HG03521 (cell line): Measurements from ENCODE around the gene ATG10.
A peak's percentile ranks its signal among the peaks of the same experiment; 100 is the strongest.

ENCODE experiments used
- ATAC-seq: cut with Tn5 transposase; IDR thresholded peaks from one replicate; pipeline ENCODE4 v1.9.1; 2021; ENCODE audit warnings: mild to moderate bottlenecking, moderate library complexity; ENCODE audit not compliant: unreplicated experiment

Gene ATG10

DNA sequence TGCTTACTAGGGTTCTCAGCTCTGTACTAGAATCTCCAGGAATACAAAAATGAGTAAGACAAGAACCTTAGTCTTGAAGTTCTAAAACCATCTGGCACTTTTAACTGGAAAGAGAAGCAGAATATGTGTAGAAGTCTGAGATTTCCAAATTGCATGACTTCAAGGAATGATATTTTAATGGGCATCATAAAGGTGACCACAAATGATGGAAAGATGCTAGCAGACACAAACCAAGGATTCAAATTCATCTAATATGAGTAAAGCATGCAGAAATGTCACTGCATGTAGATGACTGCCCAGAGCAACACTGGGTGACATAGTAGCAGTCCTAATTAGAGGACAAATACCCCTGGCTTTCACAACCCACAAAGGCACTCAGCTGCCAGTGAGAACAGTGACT is 189.1 kb downstream of the ATG10 start:
- ATAC-seq: no peak

DNA sequence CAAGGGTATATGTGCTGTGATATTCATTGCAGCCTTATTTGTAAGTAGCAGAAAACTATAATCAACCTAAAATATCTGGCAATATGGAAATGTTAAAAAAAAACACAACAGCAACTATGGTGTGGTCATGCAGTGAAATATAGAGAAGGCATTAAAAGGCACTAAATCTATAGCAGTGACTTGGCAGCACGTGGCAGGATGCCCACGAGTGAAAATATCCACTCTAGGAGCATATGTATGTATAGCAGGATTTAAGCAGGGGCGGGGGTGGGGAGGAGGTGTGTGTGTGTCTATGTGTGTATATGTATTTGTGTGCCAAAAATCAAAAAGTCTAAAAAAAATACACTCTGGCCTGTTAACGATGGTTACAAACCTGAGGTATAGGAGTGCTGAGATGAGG is 190.8 kb downstream of the ATG10 start:
- ATAC-seq: no peak

DNA sequence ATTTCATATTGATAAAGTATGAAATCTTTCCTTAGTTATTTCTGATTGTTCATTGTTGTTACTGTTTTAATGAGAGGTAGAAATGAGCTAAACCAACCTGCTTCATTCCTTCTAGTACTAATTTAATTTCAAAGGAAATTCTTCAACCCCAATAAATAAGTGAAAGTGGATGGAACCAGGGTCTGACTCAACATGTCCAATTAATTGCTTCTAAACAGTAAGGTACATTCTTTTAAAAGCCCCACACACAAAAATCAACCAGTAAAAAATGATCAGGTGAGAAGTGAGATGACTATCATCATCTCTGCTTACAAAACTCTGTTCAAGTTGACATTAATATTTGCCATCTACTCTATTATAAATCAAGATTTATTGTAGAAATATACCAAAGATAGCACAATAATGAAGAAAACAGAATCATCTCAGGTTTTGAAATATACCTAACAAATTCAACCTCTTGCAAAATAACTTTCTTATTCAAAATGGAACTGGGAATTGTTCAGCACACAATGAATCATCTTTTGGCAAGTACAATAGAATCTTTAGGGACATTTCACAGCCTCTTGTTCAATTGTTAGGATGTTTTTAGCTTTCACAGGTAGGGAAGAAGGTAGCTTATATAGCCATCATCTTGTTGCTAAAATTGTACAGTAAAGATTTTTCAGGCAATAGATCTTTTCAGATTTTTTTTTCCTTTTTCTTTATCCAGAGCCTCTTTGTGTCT is 191.8 kb downstream of the ATG10 start:
- no peak for ATAC-seq

DNA sequence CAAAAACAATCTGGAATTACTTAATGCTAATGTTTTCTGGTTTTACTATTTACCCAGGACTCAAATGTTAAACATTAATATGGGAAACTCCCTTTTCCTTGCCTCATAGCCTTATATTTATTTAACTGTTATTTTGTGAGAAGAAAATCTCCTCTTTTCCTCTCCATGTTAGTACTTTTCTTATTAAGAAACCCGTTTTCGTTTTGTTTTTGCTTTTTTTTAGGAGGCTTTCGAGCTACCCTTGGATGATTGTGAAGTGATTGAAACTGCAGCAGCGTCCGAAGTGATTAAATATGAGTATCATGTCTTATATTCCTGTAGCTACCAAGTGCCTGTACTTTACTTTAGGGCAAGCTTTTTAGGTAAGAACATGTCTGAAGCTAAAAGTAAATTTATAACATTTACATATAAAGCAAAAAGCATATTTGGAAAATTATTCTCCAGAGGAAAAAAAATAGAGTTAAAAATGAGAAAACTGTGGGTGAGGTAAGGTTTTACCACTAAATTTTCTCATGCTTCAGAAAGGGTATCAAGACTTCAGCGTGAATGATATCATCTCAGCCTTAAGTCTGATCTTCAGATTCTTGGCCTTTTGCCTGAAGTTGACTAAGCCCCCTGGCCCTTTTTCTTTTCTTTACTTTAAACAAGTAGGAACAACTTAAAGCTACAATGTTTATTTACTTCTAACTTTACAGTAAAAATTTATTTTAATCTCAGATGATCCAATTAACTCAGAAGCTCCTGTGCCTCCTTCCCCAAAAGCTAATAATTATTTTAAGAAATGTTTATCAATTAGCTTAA is 192.6 kb downstream of the ATG10 start:
- ATAC-seq: no peak

DNA sequence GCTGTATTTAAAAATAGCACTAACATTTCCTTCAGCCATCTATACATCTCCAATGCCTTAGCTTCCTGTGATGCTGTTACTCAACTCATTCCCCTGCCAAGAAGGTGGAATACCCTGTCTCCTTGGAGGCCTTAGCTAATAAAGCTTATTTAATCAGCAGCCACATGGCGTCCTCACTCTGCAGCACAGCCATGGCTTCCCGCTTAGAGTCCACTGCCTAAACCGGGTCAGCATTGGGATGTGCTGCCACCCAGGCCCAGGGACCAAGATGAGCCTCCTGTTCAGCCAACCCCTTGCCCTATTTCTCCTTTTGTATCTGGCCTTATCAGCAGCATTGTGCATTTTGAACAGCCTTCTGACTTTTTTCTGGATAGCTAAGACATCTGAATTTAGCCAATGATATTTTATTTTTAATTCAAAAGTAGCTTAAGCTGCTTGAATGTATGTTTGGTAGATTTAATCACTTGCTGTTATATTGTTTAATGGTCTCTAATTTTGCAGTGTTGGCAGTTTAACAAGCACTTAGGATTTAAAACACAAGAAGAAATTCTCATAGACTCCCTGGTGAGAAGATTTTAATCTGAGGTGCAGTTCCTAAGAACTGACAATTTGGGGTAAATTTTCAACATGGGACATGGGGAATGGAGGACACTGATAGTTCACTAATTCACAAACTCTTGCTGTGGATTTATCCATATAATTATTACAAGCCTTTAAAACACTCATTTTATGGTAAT is 193.3 kb downstream of the ATG10 start:
- no peak for ATAC-seq

DNA sequence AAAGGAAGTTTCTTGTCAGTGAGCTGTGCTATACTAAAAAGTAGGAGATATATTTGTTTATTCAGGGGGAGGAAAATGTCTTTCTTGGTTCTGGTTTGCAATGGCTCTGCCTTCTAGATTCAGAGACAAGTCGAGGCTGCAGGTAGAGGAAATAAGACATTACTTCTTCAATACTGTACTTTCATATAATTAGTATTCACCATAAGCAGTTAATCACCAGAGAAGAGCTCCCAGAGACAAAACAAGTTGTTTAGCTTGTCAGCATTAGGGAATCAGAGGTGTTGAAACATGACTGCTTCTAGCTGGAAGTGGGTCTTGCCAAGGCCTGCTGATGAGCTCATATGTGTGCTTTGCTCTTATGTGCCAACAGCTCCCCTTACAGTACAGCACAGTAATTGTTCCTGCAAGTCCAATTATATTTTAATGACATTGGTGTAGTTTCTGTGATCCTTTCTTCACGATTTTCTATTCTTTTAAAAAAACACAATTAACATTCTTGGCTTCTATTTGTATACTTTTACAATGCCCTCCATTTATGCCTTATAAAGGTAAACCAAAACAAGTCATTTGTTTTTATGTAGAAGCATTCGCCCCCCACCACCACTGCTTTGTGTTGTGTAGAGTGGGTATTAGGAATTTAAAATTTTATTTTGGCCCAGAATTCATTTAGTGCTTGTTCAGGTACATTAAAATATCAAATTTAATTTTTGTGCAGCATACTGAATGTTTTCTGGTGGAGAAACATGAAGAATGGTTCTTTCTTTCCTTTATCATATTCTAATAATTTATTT is 194.1 kb downstream of the ATG10 start:
- ATAC-seq: peak; percentile 92

DNA sequence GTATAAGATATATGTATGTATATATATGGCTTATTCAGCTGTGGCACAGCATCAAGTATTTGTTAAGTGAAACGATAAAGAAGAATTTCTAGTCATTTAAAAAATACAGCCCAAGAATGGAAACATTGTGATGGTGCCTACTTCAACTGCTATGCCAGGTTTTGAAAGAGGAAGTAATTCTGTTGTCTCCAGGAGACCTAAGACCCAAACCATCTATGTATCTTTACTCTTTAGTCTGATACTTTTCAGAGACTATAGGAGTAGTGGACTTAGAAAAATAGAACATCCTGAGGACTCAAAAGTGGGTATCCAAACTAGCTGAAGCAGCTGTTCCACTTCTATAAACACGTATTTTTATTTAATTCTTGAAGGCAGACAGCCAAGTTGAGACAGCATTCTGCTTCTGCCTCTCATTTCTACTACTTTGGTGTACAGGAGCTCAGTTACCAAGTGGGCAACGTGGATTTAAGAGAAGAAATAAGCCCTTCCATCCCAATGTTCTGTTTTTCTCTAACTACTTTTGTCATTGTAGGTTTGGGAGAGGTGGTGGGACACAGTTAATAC is 195.6 kb downstream of the ATG10 start:
- no peak for ATAC-seq

DNA sequence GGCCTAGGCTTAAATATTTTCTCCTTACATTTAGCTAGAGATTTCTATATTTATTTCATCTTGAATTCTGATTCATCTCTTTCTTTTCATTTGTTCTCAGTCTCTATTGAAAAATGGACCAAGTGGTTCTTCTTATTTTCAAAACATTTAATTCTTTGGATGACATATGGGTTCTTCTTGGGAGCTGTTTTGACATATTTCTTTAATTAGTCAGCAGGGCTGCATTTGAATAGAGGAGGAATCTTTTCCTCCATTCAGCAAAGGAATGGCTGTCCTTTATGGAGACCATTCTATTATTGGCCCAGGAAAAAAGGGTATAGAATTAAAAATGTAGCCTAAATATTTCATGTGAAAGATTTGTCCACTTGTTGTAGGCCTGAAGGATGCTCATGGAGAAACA is 196.5 kb downstream of the ATG10 start:
- no peak for ATAC-seq

DNA sequence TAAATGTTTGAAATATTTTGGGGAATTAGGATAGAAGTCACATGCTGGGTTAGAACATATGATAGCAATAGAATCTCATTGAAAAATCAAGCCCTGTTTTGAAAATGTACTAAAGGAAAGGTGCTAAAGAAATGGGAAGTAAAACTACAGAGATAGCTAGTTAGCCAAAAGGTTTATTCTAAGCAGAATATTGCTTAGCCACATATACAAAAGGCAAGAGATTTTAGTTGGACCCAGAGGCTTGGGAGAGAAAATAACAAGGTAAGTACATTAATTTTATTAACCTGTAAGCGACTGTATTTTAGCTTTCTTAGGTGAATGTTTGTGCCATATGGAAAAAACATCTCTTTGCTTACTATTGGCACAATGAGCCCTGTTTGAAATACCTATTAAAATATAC is 198.1 kb downstream of the ATG10 start:
- ATAC-seq: no peak

DNA sequence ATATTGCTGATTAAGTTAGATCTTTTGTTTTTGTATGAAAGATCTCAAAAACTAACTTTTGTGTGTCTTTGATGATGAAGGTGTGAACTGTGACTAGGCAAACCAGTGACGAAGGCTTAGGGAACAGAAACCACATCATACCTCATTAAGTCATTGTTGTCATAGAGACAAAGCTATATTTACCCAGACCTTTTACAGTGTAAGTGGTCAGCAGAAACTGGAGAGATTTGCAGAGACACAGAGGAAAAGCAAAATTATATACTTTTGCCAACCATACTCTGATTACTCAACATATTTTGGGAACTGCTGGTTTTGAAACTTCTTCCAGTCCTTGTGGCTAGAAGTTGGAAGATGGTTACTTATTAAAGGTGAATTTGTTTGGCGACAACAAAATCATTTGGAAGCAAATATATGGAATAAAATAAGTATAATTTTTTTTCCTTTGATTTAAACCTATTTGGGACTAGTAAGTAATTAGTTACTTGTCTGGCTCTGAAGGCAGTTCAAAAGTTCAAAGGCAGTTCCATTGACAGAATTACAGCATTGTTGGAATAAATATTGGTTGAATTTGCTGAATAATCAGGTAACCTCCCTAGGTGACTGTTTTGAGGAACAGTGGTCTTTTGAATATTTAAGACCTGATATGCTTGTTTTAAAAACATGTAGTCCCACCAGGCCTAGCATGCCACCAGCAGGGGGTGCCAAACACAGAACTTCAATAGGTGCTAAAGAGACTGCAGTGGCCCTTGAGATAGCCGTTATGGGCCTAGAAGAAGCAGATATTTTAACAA is 202.5 kb downstream of the ATG10 start:
- ATAC-seq: peak; percentile 98

DNA sequence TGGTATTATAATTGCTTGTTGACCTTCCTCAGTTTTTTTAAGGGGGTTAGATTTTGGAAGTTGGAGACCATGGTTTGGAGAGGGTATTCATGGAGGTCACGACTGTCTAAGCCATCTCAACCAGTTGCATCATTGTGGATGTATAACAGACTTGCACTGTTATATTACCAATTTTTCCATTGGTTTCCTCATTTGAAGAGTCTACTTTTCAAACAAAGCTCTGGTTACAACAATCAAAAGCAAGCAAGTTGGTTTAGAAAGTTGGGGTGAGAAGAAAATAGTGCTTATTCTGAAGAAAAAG is 203.0 kb downstream of the ATG10 start:
- ATAC-seq: no peak

DNA sequence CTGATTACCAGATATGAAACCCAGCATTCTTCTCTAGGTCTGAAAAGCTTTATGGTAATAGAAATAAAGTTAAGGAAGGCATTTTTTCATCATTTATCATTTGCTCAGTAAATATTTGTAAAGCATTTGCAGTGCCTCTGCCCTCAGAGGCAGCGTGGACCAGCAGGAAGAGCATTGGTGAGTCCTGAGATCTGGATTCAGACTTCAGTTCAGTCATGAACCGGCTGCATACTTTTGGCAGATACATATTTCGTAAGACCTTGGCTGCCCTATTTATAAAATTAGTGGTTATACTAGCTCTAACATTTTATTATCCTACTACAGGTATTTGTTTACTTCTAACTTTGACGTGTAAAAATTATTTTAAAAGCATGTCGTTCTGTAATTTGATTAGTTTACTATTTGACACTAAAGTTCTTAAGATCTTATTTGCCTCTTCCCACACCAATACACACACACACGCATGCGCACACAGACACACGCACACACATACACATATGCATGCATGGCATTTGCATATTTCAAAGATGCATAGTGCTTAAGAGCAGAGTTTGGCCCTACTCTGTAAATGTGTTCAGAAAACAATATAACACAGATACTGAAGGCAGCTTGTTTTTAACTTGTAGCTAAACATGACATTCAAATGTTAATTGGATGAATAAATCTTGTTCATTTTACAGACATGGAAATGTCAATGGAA is 204.4 kb downstream of the ATG10 start:
- no peak for ATAC-seq

DNA sequence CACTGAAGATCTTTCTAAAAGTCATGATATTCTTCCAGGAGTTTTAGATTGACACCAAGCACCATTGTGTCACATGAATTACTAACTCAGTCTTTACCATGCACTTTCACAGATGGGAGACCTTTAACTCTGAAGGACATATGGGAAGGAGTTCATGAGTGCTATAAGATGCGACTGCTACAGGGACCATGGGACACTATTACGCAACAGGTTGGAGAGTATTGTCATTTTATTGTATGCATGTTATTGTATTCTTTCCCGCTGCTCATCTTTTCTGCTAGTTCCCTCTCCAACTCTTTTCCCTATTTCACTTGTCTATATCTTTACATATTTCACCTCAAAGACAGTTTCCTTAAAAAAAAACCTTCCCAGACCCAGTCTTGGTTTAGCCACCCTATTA is 206.6 kb downstream of the ATG10 start:
- ATAC-seq: no peak

DNA sequence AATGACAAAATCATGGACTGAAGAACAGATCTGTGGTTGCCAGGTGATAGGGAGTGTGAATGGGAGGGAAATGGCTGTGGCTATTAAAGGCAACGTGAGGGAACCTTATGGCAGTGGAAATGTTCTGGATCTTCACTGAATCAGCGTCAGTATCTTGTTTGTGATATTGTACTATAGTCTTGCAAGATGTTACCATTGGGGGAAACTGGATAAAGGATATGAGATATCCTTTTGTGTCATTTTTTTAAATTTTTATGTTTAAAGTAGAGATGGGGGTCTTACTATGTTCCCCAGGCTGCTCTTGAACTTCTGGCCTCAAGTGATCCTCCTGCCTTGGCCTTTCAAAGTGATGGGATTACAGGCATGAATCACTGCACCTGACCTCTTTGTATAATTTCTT is 210.8 kb downstream of the ATG10 start:
- no peak for ATAC-seq

DNA sequence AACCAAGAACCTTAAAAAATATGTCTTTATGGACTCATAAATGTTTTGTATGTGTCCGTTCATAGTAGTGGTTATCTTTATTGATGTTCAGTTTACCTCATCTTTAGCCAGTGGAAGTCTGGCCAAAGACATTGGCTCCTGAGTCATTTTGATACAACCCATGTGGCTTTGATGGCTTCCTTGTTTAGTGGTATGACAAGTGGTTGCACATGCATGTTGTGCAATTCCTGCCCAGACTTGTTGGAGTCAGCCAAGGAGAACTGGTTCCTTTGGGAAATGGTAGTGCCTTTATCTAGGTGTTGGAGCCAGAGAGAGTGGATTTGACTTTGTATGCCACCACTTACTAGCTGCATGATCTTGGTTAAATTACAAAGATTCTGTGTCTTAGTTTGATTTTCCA is 212.0 kb downstream of the ATG10 start:
- ATAC-seq: no peak

DNA sequence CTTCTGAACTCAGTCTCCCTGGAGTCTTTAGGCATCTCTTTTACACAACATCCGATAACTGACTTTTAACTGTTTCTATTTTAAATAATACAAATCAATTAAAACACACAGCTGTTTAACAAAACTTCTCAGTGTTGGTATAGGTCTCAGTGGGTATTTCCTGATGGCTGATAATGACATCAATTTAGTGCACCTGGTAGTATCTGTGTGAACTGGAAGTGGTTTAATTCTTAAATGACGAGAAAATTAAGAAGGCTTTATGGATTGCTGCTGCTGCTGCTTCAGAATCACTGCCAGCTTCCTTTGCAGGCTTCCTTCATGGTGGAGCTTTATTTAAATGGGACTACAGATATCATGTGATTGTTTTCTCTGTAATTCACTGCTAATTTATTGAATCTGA is 214.0 kb downstream of the ATG10 start:
- ATAC-seq: no peak

DNA sequence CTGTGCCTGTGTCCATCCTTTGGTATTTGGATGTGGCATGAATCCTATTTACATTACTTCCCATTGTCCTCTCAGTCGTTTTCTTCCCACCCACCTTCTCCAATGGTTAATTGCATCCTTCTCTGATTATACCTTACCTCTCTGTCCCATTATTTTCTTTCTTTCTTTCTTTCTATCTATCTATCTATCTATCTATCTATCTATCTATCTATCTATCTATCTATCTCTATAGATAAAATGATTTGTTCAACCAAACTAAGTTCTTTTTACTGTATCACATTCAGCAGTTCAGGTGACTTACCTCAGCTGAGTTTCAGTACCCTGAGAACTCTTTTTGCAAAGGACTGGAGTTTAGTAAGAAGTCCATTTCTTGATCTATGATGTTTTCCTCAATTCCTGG is 225.7 kb downstream of the ATG10 start:
- no peak for ATAC-seq

DNA sequence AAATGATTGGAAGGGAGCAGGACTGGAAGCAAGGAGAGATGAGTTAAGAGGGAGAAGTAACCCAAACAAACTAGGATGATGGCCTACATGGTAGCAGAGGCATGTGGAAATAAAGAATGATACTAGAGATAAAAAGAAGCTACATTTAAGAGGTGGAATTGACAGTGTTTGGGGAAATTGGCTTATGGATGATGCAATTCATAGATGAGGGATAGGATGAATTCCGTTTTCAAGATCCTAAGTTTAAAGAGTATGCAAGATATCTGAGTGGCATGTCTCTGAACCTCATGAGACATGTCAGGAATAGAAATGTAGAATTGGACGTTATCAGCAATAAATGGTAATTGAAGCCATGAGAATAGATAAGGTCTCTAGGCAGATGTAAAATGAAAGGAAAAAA is 232.7 kb downstream of the ATG10 start:
- ATAC-seq: no peak

DNA sequence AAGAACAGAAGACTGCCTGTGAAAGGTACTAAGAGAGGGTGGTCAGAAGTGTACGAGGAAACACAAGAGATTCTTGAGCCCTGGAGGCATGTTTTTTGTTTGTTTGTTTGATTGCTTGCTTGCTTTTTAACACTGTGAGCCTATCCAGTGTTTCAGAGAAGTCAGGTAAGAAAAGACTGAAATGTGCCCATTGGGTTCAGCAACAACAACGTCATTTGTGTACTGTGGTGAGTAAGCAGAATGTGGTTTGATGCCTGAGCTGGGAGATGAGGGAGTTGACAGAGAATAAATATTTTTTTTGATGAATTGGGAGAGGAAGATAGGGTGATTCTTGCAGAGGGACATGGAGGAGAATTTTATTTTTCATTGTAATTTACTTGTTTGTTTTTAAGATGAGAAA is 233.2 kb downstream of the ATG10 start:
- no peak for ATAC-seq

DNA sequence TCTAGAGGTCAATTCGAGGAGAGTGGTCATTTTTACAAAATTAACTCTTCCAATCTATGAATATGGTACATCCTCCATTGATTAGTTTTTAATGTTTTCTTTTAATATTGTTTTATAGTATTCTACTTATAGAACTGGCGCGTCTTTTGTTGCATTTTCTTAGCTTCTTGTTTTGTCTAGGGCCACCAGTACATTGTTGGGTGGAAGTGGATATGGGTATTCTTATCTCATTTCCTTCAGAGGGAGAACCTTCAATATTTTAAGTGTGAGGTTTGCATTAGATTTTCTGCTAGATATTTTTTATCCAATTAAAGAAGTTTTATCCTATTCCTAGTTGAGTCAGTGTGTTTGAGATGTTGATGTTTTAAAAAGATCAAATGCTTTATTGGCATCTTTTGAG is 236.5 kb downstream of the ATG10 start:
- ATAC-seq: no peak
